ENCODE measurements around the gene TMEM163.

DNA sequence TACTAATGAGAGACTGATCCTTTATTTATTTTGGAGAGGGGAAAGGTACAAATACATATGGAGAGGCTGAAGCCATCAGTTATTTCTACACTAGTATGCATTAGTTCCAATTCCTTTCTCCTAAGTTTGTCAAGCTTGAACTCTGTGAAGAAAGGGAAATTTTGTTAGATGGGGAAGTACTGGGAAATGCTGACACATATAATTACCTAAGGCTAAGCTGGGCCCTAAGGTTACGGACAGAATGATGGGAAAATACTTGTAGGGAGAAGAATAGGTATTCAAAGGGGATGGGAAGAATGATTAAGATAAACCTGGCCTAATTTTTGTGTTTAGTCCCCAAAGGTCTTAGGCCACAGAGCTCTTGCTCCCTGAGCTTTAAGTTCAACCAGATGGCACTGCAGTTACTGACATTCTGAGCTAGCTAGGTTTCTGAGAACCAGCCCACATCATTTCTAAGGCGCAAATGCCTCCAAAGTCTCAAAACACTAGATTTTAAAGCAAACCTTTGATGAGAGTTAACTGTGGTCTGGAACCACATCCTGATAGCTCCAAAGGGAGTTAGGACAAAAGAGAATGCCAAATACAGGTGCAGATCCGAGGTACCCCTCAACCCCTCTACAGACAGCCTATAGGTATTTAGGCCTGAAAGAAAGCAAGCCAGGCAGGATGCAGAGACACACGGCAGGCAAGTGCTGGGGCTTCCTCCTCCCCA is 2.7 kb downstream of the TMEM163 start:
- TF ChIP-seq, protein P1, sequence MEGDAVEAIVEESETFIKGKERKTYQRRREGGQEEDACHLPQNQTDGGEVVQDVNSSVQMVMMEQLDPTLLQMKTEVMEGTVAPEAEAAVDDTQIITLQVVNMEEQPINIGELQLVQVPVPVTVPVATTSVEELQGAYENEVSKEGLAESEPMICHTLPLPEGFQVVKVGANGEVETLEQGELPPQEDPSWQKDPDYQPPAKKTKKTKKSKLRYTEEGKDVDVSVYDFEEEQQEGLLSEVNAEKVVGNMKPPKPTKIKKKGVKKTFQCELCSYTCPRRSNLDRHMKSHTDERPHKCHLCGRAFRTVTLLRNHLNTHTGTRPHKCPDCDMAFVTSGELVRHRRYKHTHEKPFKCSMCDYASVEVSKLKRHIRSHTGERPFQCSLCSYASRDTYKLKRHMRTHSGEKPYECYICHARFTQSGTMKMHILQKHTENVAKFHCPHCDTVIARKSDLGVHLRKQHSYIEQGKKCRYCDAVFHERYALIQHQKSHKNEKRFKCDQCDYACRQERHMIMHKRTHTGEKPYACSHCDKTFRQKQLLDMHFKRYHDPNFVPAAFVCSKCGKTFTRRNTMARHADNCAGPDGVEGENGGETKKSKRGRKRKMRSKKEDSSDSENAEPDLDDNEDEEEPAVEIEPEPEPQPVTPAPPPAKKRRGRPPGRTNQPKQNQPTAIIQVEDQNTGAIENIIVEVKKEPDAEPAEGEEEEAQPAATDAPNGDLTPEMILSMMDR (IDR thresholded peaks at IDR 0.05) = no peak
- no peak for TF ChIP-seq EZH2 (IDR thresholded peaks at IDR 0.05)

Measured in neural progenitor cell (in vitro differentiated cells).